ENCODE results near the gene SPHK1. TPM values are rescaled to one million over a fixed set of nuclear protein-coding genes. Genes with fewer than 3 reads are reported as not detected.
A peak's percentile ranks its signal among the peaks of the same experiment; 100 is the strongest.

The SPHK1 gene
- total and polyA plus RNA-seq, 11 donors: 2.6 to 20.5 (median 4.6) TPM

DNA sequence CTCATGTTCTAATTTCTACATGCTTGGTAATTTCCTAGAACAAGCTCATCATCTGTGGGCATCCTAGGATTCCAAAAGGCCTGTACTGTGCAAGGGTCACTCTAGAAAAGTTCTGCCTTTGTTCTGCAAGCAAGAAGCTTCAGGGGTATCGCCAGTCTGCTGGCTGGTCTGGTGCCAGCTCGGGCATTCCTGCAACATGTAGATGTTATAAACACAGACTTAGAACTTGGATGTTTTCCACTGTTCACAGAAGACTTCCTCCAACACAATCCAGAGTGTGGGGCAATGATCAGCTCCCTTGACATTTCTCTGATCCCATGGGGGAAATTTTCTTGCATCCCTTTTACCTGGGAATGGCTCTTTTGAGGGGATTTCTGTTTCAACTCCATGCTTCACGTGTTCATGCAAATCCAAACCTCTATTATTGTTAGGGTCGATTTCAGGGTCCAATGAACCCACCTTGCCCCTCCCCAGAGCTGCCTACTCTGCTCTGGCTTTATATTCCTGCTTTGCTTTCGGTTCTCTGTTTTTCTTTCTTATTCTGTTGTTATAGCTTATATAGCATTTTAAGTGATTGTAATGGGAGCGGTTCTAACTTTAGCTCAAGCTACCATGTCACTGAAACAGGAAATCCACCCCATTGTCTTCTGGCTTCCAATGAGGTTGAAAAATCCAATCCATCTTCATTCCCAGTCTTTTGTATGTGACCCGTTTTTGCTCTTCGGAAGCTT is 43.3 kb downstream of the SPHK1 start:
- H3K27ac ChIP-seq: peak overlapping the region in 11 of 12 donors; percentile 5 to 75 (median 48)
- intact Hi-C loops (cut with DNase I): no loop called here
- peak in 1 of 5 donors; percentile 48 for DNase-seq
- 46 to 55% (median 48%) methylated on average over 8 of the region's 8 CpGs for WGBS, 4 donors
- no peak overlapping the region for H3K4me3 ChIP-seq
- peak in 2 of 4 donors; percentile 17 to 31 for ATAC-seq
- H3K36me3 ChIP-seq: no peaks in the 10 kb centered on the region
- no peaks in the 10 kb centered on the region for H3K9me3 ChIP-seq
- no peaks in the 10 kb centered on the region for H3K27me3 ChIP-seq
- TF ChIP-seq, protein P1, sequence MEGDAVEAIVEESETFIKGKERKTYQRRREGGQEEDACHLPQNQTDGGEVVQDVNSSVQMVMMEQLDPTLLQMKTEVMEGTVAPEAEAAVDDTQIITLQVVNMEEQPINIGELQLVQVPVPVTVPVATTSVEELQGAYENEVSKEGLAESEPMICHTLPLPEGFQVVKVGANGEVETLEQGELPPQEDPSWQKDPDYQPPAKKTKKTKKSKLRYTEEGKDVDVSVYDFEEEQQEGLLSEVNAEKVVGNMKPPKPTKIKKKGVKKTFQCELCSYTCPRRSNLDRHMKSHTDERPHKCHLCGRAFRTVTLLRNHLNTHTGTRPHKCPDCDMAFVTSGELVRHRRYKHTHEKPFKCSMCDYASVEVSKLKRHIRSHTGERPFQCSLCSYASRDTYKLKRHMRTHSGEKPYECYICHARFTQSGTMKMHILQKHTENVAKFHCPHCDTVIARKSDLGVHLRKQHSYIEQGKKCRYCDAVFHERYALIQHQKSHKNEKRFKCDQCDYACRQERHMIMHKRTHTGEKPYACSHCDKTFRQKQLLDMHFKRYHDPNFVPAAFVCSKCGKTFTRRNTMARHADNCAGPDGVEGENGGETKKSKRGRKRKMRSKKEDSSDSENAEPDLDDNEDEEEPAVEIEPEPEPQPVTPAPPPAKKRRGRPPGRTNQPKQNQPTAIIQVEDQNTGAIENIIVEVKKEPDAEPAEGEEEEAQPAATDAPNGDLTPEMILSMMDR (IDR thresholded peaks at IDR 0.05): no peak
- TF ChIP-seq POLR2A (IDR thresholded peaks at IDR 0.05): no peak
- peaks cover 3 to 67% (median 42%) of the 10 kb centered on the region in 12 donors for H3K4me1 ChIP-seq

DNA sequence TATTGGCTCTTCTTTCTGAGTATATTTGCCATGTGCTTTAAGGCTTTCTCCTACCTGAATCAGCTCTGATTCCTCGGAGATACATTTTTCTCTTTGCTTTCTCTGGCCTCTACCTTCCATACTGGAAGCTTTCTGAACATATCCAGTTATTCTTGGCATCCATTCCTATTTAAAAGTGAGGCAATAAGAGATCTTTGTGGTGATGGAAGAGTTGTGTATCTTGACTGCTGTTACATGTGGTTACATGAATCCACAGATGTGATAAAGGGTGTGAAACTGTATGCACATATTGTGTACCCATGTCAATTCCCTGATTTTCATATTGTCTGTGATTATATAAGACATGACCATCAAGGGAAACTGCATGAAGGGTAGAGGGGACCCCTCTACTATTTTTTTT is 44.1 kb downstream of the SPHK1 start:
- ATAC-seq: no peak

DNA sequence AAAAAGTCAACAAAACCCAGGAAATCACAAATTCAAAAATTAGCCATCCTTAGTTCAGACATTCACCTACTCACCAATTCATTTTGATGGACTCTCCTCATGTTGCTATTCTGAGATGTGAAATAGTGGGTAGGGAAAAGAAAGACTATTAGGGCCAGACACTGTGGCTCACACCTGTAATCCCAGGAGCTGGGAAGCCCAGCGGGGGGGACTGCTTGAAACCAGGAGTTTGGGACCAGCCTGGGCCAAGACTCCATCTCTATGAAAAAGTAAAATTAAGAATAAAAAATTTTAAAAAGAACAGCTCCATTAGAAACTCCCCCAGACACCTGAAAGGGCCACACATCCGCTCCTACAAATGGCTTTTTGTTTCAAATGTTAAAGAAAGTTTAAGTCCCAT is 47.1 kb downstream of the SPHK1 start:
- H3K27ac ChIP-seq: peak overlapping the region in 10 of 12 donors; percentile 14 to 77 (median 56)
- ATAC-seq: peak in 1 of 4 donors; percentile 17
- no peak for DNase-seq
- intact Hi-C loops (cut with DNase I): no loop called here
- no peak for TF ChIP-seq POLR2A (IDR thresholded peaks at IDR 0.05)
- TF ChIP-seq, protein P1 (IDR thresholded peaks at IDR 0.05): no peak
- 78 to 87% (median 82%) methylated on average over 2 of the region's 2 CpGs for WGBS, 4 donors
- no peaks in the 10 kb centered on the region for H3K27me3 ChIP-seq
- H3K4me1 ChIP-seq: peaks cover 3 to 82% (median 44%) of the 10 kb centered on the region in 12 donors
- no peaks in the 10 kb centered on the region for H3K9me3 ChIP-seq
- H3K4me3 ChIP-seq: no peak overlapping the region
- H3K36me3 ChIP-seq: no peaks in the 10 kb centered on the region

More for the DNA sequence above, 44.1 kb downstream of the SPHK1 start:
- no peak for DNase-seq
- intact Hi-C loops (cut with DNase I): no loop called here
- H3K9me3 ChIP-seq: no peaks in the 10 kb centered on the region
- no peaks in the 10 kb centered on the region for H3K27me3 ChIP-seq
- H3K27ac ChIP-seq: peak overlapping the region in 5 of 12 donors; percentile 7 to 75 (median 65)
- WGBS, 4 donors: 97 to 100% (median 97%) methylated on average over 1 of the region's 1 CpG
- TF ChIP-seq, protein P1 (IDR thresholded peaks at IDR 0.05): no peak
- TF ChIP-seq POLR2A (IDR thresholded peaks at IDR 0.05): no peak
- peaks cover 3 to 67% (median 42%) of the 10 kb centered on the region in 12 donors for H3K4me1 ChIP-seq
- no peaks in the 10 kb centered on the region for H3K36me3 ChIP-seq
- no peak overlapping the region for H3K4me3 ChIP-seq

DNA sequence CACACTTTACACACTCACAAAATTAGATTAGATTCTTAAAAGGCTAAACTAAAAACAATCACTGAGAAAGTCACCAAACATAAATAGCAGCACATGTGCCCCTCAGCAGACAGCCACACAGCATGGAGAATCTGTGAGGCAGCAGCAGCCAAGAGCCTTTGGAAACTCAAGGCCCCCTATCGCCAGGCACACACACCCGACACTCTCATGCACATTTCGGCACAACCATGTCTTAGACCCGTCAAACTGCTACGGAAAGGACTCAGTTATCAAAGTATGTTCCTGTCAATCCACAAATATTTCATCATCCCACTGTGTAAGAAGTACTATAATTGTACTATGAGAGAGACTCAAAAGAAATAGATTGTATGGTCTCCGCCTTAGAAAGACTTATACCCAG is 47.6 kb downstream of the SPHK1 start:
- Histone ChIP-seq H3K4me3 (no peak overlapping the region), H3K4me1 (peaks cover 3 to 77% (median 41%) of the 10 kb centered on the region in 12 donors), H3K36me3 (no peaks in the 10 kb centered on the region), H3K27me3 (no peaks in the 10 kb centered on the region), H3K9me3 (no peaks in the 10 kb centered on the region), H3K27ac (peak overlapping the region in 11 of 12 donors; percentile 14 to 77 (median 53))
- ATAC-seq (peak; percentile 53 to 85 (median 76)), DNase-seq (no peak)
- no peak for TF ChIP-seq POLR2A (IDR thresholded peaks at IDR 0.05)
- TF ChIP-seq, protein P1 (IDR thresholded peaks at IDR 0.05): peak in 1 of 12 donors; percentile 15
- 45 to 60% (median 48%) methylated on average over 6 of the region's 6 CpGs for WGBS, 4 donors
- intact Hi-C loops (cut with DNase I): no loop called here
